ENCODE data around the gene FBXO38. TPM values are rescaled to one million over a fixed set of nuclear protein-coding genes. Genes with fewer than 3 reads are reported as not detected.

FBXO38 gene
- total RNA-seq, 1 donor = 69.8 TPM

- no peak for DNase-seq (ENCODE audit: insufficient read length, low spot score, missing footprints)
- Histone ChIP-seq H3K4me1 (ENCODE audit: insufficient read depth, low read length) (no peaks in the 10 kb centered on the region), H3K27me3 (ENCODE audit: insufficient read depth, low read length) (peaks cover 5% of the 10 kb centered on the region), H3K36me3 (ENCODE audit: insufficient read depth, low read length) (no peaks in the 10 kb centered on the region), H2AFZ (ENCODE audit: low read length) (no peak overlapping the region), H3K79me2 (ENCODE audit: insufficient read depth, low read length) (no peaks in the 10 kb centered on the region), H3K4me2 (ENCODE audit: insufficient read depth, low read length) (no peak overlapping the region), H3K9me3 (ENCODE audit: low read depth, low read length) (no peaks in the 10 kb centered on the region), H4K20me1 (ENCODE audit: insufficient read depth, low read length) (no peaks in the 10 kb centered on the region), H3K4me3 (ENCODE audit: insufficient read depth, low read length) (no peak overlapping the region), H3K27ac (ENCODE audit: low read depth, low read length) (no peak overlapping the region)
- TF ChIP-seq CTCF (IDR thresholded peaks at IDR 0.05; ENCODE audit: extremely low read depth, low read depth, low read length) = no peak
Observed at GRCh38 chr5:148484651-148485050, 100.9 kb downstream of the FBXO38 start.

GRCh38 chr5:148486456-148486855, 102.7 kb downstream of the FBXO38 start:
- Histone ChIP-seq H3K4me1 (ENCODE audit: insufficient read depth, low read length) (no peaks in the 10 kb centered on the region), H3K9me3 (ENCODE audit: low read depth, low read length) (no peaks in the 10 kb centered on the region), H3K79me2 (ENCODE audit: insufficient read depth, low read length) (no peaks in the 10 kb centered on the region), H3K4me2 (ENCODE audit: insufficient read depth, low read length) (no peak overlapping the region), H3K4me3 (ENCODE audit: insufficient read depth, low read length) (no peak overlapping the region), H4K20me1 (ENCODE audit: insufficient read depth, low read length) (no peaks in the 10 kb centered on the region), H2AFZ (ENCODE audit: low read length) (no peak overlapping the region), H3K36me3 (ENCODE audit: insufficient read depth, low read length) (no peaks in the 10 kb centered on the region), H3K27ac (ENCODE audit: low read depth, low read length) (no peak overlapping the region), H3K27me3 (ENCODE audit: insufficient read depth, low read length) (peaks cover 14% of the 10 kb centered on the region)
- no peak for DNase-seq (ENCODE audit: insufficient read length, low spot score, missing footprints)
- no peak for TF ChIP-seq CTCF (IDR thresholded peaks at IDR 0.05; ENCODE audit: extremely low read depth, low read depth, low read length)

GRCh38 chr5:148488757-148489156, 105.0 kb downstream of the FBXO38 start:
- peaks cover 14% of the 10 kb centered on the region for H3K27me3 ChIP-seq (ENCODE audit: insufficient read depth, low read length)

More at GRCh38 chr5:148488757-148489156, 105.0 kb downstream of the FBXO38 start:
- Histone ChIP-seq H4K20me1 (ENCODE audit: insufficient read depth, low read length) (no peaks in the 10 kb centered on the region), H3K4me3 (ENCODE audit: insufficient read depth, low read length) (no peak overlapping the region), H3K9me3 (ENCODE audit: low read depth, low read length) (no peaks in the 10 kb centered on the region), H3K27ac (ENCODE audit: low read depth, low read length) (no peak overlapping the region), H2AFZ (ENCODE audit: low read length) (no peak overlapping the region), H3K4me1 (ENCODE audit: insufficient read depth, low read length) (no peaks in the 10 kb centered on the region), H3K79me2 (ENCODE audit: insufficient read depth, low read length) (no peaks in the 10 kb centered on the region), H3K4me2 (ENCODE audit: insufficient read depth, low read length) (no peak overlapping the region), H3K36me3 (ENCODE audit: insufficient read depth, low read length) (no peaks in the 10 kb centered on the region)
- no peak for TF ChIP-seq CTCF (IDR thresholded peaks at IDR 0.05; ENCODE audit: extremely low read depth, low read depth, low read length)
- no peak for DNase-seq (ENCODE audit: insufficient read length, low spot score, missing footprints)
